A549 (cell line): Measurements from ENCODE around the gene HIGD1B.

Experiments
- CBX8 ChIP-seq: fragments of 200-600 bp; sonication (generic); IDR thresholded peaks from 2 replicates; pipeline ENCODE4 v1.6.1; 2016
- CHD2 ChIP-seq: fragments of 150-350 bp; IDR thresholded peaks from 2 replicates; pipeline ENCODE4 v1.6.1; 2014; ENCODE audit warnings: low read length; ENCODE audit not compliant: partially characterized antibody
- CHD4 ChIP-seq: fragments of 200-600 bp; sonication (generic); IDR thresholded peaks from 2 replicates; pipeline ENCODE4 v1.6.1; 2016; ENCODE audit warnings: antibody characterized with exemption, mild to moderate bottlenecking, borderline replicate concordance
- EP300 ChIP-seq, 2 experiments: fragments of >200 bp; sonication (Bioruptor Twin); formaldehyde crosslinking; IDR thresholded peaks; 2 replicates in 1 of 2; 3 replicates in 1 of 2; pipeline ENCODE4 v1.6.1; 2016 to 2017
- KDM1A ChIP-seq: fragments of 200-600 bp; sonication (generic); IDR thresholded peaks from 2 replicates; pipeline ENCODE4 v1.6.1; 2016; ENCODE audit warnings: low read depth, mild to moderate bottlenecking
- POLR2A ChIP-seq: IDR thresholded peaks from 2 replicates; pipeline ENCODE4 v1.6.1; 2012; ENCODE audit warnings: mild to moderate bottlenecking, low read length
- RCOR1 ChIP-seq: fragments of 150-350 bp; IDR thresholded peaks from 2 replicates; pipeline ENCODE4 v1.6.1; 2014; ENCODE audit warnings: antibody characterized with exemption, low read length, low read depth
- TP53 ChIP-seq: fragments of 250-450 bp; sonication (Bioruptor Pico); IDR thresholded peaks from 2 replicates; pipeline ENCODE4 v1.5.0; 2021; ENCODE audit warnings: mild to moderate bottlenecking, moderate library complexity
- TF ChIP-seq, protein P1 (sequence below): fragments of >200 bp; sonication (Bioruptor Twin); formaldehyde crosslinking; IDR thresholded peaks from 3 replicates; pipeline ENCODE4 v1.5.1; 2016
- TF ChIP-seq, protein P2 (sequence below): IDR thresholded peaks from 2 replicates; pipeline ENCODE4 v1.6.1; 2012

DNA sequence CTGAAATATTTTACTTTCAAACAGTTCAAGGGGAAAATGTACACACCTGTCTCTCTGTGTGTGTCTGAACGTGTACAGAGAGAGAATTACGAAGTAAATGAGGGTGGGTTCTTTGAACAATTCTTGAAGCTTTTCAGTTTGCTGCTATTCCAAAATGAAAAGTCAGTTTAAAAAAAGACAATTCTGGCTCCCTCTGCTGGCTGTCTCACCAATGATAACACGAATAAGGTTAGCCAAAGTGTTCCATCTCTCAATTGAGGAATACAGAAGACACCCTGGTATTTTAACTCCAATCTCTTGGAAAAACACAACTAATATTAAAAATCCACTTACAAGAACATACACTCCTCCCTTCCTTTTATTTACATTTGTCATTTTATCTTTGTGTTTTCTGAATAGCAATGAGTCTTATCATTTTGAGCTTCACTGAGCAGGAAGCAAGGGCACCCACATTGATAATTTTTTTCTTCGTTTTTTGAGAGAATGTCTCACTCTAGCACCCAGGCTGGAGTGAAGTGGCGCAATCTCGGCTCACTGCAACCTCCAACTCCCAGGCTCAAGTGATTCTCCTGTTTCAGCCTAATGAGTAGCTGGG lies 31.0 kb downstream of the HIGD1B start:
- TF ChIP-seq CHD2 (no peak), POLR2A (no peak), CBX8 (no peak), RCOR1 (no peak), CHD4 (no peak), KDM1A (no peak), EP300 (IDR thresholded peaks at IDR 0.05) (no peak), TP53 (CRISPR knock-in tag) (no peak)
- TF ChIP-seq, protein P1, sequence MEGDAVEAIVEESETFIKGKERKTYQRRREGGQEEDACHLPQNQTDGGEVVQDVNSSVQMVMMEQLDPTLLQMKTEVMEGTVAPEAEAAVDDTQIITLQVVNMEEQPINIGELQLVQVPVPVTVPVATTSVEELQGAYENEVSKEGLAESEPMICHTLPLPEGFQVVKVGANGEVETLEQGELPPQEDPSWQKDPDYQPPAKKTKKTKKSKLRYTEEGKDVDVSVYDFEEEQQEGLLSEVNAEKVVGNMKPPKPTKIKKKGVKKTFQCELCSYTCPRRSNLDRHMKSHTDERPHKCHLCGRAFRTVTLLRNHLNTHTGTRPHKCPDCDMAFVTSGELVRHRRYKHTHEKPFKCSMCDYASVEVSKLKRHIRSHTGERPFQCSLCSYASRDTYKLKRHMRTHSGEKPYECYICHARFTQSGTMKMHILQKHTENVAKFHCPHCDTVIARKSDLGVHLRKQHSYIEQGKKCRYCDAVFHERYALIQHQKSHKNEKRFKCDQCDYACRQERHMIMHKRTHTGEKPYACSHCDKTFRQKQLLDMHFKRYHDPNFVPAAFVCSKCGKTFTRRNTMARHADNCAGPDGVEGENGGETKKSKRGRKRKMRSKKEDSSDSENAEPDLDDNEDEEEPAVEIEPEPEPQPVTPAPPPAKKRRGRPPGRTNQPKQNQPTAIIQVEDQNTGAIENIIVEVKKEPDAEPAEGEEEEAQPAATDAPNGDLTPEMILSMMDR: peak; percentile 94
- TF ChIP-seq, protein P2, sequence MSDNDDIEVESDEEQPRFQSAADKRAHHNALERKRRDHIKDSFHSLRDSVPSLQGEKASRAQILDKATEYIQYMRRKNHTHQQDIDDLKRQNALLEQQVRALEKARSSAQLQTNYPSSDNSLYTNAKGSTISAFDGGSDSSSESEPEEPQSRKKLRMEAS: no peak
